WTC11 (cell line): Measurements from ENCODE around the gene CD2AP.

ENCODE experiments used
- CREM ChIP-seq: sonication (generic); formaldehyde crosslinking; IDR thresholded peaks from 2 replicates; pipeline ENCODE4 v1.8.1; 2022; ENCODE audit warnings: mild to moderate bottlenecking, missing genetic modification reagents, moderate library complexity
- CTCF ChIP-seq: fragments of 200-600 bp; IDR thresholded peaks from 2 replicates; pipeline ENCODE4 v1.8.0; 2022; ENCODE audit warnings: antibody characterized with exemption
- E2F1 ChIP-seq: sonication (generic); formaldehyde crosslinking; IDR thresholded peaks from 2 replicates; pipeline ENCODE4 v1.8.0; 2022; ENCODE audit warnings: mild to moderate bottlenecking, missing genetic modification reagents
- KAT7 ChIP-seq: sonication (generic); formaldehyde crosslinking; IDR thresholded peaks from 2 replicates; pipeline ENCODE4 v1.8.1; 2023; ENCODE audit warnings: missing genetic modification reagents, mild to moderate bottlenecking, borderline replicate concordance
- NFYB ChIP-seq: sonication (generic); formaldehyde crosslinking; conservative IDR thresholded peaks from 2 replicates; pipeline ENCODE4 v1.8.0; 2022; ENCODE audit warnings: low read depth, missing genetic modification reagents
- SMAD3 ChIP-seq: sonication (generic); formaldehyde crosslinking; IDR thresholded peaks from 2 replicates; pipeline ENCODE4 v1.8.0; 2022; ENCODE audit warnings: missing genetic modification reagents, mild to moderate bottlenecking, borderline replicate concordance
- STAT6 ChIP-seq: sonication (generic); formaldehyde crosslinking; conservative IDR thresholded peaks from 2 replicates; pipeline ENCODE4 v1.8.1; 2023; ENCODE audit warnings: mild to moderate bottlenecking, low read depth, missing genetic modification reagents, moderate library complexity
- ZNF138 ChIP-seq: sonication (generic); formaldehyde crosslinking; conservative IDR thresholded peaks from 2 replicates; pipeline ENCODE4 v1.8.1; 2022; ENCODE audit warnings: mild to moderate bottlenecking, moderate library complexity, missing genetic modification reagents
- ZNF396 ChIP-seq: fragments of 250-450 bp; sonication (Bioruptor Pico); IDR thresholded peaks from 2 replicates; pipeline ENCODE4 v1.8.0; 2021; ENCODE audit warnings: mild to moderate bottlenecking, moderate library complexity, borderline replicate concordance
- TF ChIP-seq, protein P1 (sequence below): sonication (generic); formaldehyde crosslinking; conservative IDR thresholded peaks from 2 replicates; pipeline ENCODE4 v1.8.1; 2022; ENCODE audit warnings: mild to moderate bottlenecking, missing genetic modification reagents

DNA sequence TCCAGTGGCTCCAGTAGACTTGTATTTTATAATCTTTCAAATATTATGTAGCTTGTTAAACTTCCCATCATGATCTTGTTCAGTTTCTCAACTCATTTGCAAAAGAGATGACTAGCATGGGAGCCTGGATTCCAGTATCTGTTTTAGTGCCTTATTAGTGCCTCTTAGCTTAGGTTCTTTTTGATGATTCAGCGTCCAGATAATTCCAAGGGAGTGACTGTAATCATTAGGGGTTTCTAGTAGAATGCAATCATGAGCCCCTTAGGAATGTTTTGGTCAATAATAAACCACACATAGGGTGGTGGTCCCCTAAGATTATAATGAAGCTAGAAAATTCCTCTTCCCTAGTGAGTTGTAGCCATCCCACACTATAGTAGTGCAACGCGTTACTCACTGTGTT lies 7.0 kb downstream of the CD2AP start:
- TF ChIP-seq CTCF (no peak), E2F1 (CRISPR knock-in tag) (no peak), ZNF138 (CRISPR knock-in tag) (no peak), SMAD3 (CRISPR knock-in tag) (no peak), STAT6 (no peak), ZNF396 (no peak), CREM (no peak), NFYB (CRISPR knock-in tag) (no peak), KAT7 (CRISPR knock-in tag) (no peak)
- TF ChIP-seq, protein P1, sequence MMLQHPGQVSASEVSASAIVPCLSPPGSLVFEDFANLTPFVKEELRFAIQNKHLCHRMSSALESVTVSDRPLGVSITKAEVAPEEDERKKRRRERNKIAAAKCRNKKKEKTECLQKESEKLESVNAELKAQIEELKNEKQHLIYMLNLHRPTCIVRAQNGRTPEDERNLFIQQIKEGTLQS (CRISPR knock-in tag): no peak
